H9 (cell line): Measurements from ENCODE around the gene PSMD7. TPM values are rescaled to one million over a fixed set of nuclear protein-coding genes. Genes with fewer than 3 reads are reported as not detected.

Experiments
- total RNA-seq: library from RNA; stranded (reverse); gene quantifications from 2 replicates; pipeline ENCODE4 v1.2.1, GENCODE V29; 2021

Gene PSMD7
- total RNA-seq, 1 experiment from 2014 or later = 140 TPM

Other genes with a start within 250 kb of the PSMD7 start
- gene NPIPB15, start 79.5 kb downstream of the PSMD7 start, total RNA-seq = 1.6 and 2.6 TPM in 2 replicates
- 0.31 and 0.37 TPM in 2 replicates for gene CLEC18B, start 124.7 kb downstream of the PSMD7 start, total RNA-seq